ENCODE measurements around the gene FBXO11. TPM values are rescaled to one million over a fixed set of nuclear protein-coding genes. Genes with fewer than 3 reads are reported as not detected.

Gene FBXO11
- total RNA-seq, 1 experiment from 2014 or later, result 58.9 TPM

- no peaks in the 10 kb centered on the region for H3K9me3 ChIP-seq (ENCODE audit: control insufficient read depth, insufficient read depth, low read depth, low read length)
- no peaks in the 10 kb centered on the region for H3K27me3 ChIP-seq (ENCODE audit: control insufficient read depth, insufficient read depth, low read length)
- H3K27ac ChIP-seq (ENCODE audit: low read length), result no peak overlapping the region
- H3K4me1 ChIP-seq (ENCODE audit: control insufficient read depth, insufficient read depth, low read length), result peaks cover 16% of the 10 kb centered on the region; the same call in 1 of the 2 replicates
- DNase-seq (ENCODE audit: low read depth, low spot score) (peak; percentile 36), ATAC-seq (no peak)
- intact Hi-C loops (cut with micrococcal nuclease; ENCODE audit: unreplicated experiment) (no loop called here), in situ Hi-C loops (cut with HindIII; ENCODE audit: low pct_unique_long_range_greater_than_20kb, low sequenced_read_pairs) (no loop called here)
- H3K4me3 ChIP-seq (ENCODE audit: low read depth in 2 of 2, low read length in 2 of 2), result no peak overlapping the region
- TF ChIP-seq CTCF (IDR thresholded peaks at IDR 0.05), result no peak
- TF ChIP-seq POLR2AphosphoS5 (IDR thresholded peaks at IDR 0.05; ENCODE audit: low read depth, low read length), result no peak
- TF ChIP-seq REST (IDR thresholded peaks at IDR 0.05; ENCODE audit: insufficient read depth in 1 of 2, low read depth in 2 of 2, low read length in 1 of 2), result no peak
- TF ChIP-seq TCF7L2 (IDR thresholded peaks at IDR 0.05; ENCODE audit: low read depth, low read length), result no peak
- no peak for TF ChIP-seq SIN3A (IDR thresholded peaks at IDR 0.05; ENCODE audit: borderline replicate concordance, insufficient read depth, low read depth, low read length)
- ChIA-PET CTCF (no interaction called here), POLR2A (interaction anchor here (1.1 kb wide), 1 partner anchor 549 kb away, joined by 4 read pairs; no protein-coding TSS in a partner anchor)
- no TSS peak for BruUV-seq (replicated peaks)
- H3K36me3 ChIP-seq (ENCODE audit: control insufficient read depth, insufficient read depth, low read length), result no peaks in the 10 kb centered on the region
These were observed 39.1 kb downstream of the FBXO11 start for GRCh38 chr2:47867205-47867604.

- ATAC-seq (no peak), DNase-seq (ENCODE audit: low read depth, low spot score) (no peak)
- no peaks in the 10 kb centered on the region for H3K27me3 ChIP-seq (ENCODE audit: control insufficient read depth, insufficient read depth, low read length)
- no peak overlapping the region for H3K4me3 ChIP-seq (ENCODE audit: low read depth in 2 of 2, low read length in 2 of 2)
- POLR2A ChIA-PET, result no interaction called here
- BruUV-seq (replicated peaks), result no TSS peak
- H3K9me3 ChIP-seq (ENCODE audit: control insufficient read depth, insufficient read depth, low read depth, low read length), result no peaks in the 10 kb centered on the region
- no peaks in the 10 kb centered on the region for H3K36me3 ChIP-seq (ENCODE audit: control insufficient read depth, insufficient read depth, low read length)
- intact Hi-C loops (cut with micrococcal nuclease; ENCODE audit: unreplicated experiment), result no loop called here
- H3K27ac ChIP-seq (ENCODE audit: low read length), result no peak overlapping the region
- TF ChIP-seq POLR2AphosphoS5 (IDR thresholded peaks at IDR 0.05; ENCODE audit: low read depth, low read length), result no peak
- no peak for TF ChIP-seq TCF7L2 (IDR thresholded peaks at IDR 0.05; ENCODE audit: low read depth, low read length)
- no peak for TF ChIP-seq SIN3A (IDR thresholded peaks at IDR 0.05; ENCODE audit: borderline replicate concordance, insufficient read depth, low read depth, low read length)
- TF ChIP-seq CTCF (IDR thresholded peaks at IDR 0.05), result no peak
- TF ChIP-seq REST (IDR thresholded peaks at IDR 0.05; ENCODE audit: insufficient read depth in 1 of 2, low read depth in 2 of 2, low read length in 1 of 2), result no peak
- in situ Hi-C loops (cut with HindIII; ENCODE audit: low pct_unique_long_range_greater_than_20kb, low sequenced_read_pairs), result no loop called here
- CTCF ChIA-PET, result no interaction called here
- H3K4me1 ChIP-seq (ENCODE audit: control insufficient read depth, insufficient read depth, low read length), result peaks cover 11% of the 10 kb centered on the region; the same call in 1 of the 2 replicates
These were observed 41.7 kb downstream of the FBXO11 start for GRCh38 chr2:47864566-47864965.
